K562 (cell line): ENCODE data around the gene TMEM135. TPM values are rescaled to one million over a fixed set of nuclear protein-coding genes. Genes with fewer than 3 reads are reported as not detected.

Experiments
- ATAC-seq: fragments of 200-7000 bp; cut with Tn5 transposase; 3 replicates; pipeline ENCODE4 v1.9.1; 2020; ENCODE audit warnings: moderate library complexity
- BruUV-seq: library from RNA; stranded (reverse); fragments of 400-500 nt; replicated peaks from 2 replicates; lab custom pipeline; 2021; lab: Mats Ljungman, UMichigan
- CTCF ChIA-PET: fragments of 300-600 bp; formaldehyde crosslinking; extraction: SDS; loops from one replicate; lab custom pipeline; 2021; ENCODE audit warnings: low intra/inter-chr PET ratio; lab: Yijun Ruan, JAX
- POLR2A ChIA-PET: fragments of 300-600, 350-650 bp; sonication (Branson Sonifier 250); formaldehyde crosslinking; extraction: SDS; loops from one replicate; lab custom pipeline; 2021; ENCODE audit warnings: antibody characterized with exemption, inconsistent platforms; lab: Yijun Ruan, JAX
- DNase-seq, 4 experiments: peaks; one replicate each; pipeline versions ENCODE4 v3.0.0 to v3.0.0-alpha.2; 2011 to 2018; ENCODE audit warnings: low spot score in 3 of 4, mixed read lengths in 3 of 4; ENCODE audit errors: extremely low read depth in 1 of 4
- FAIRE-seq: peaks from 2 replicates; lab custom pipeline; 2011; peaks lifted over from hg19 to GRCh38; lab: Jason Lieb, UNC
- H2AFZ ChIP-seq: 2 replicates; pipeline ENCODE4 v1.6.0; 2011; ENCODE audit warnings: low read depth, low read length, control low read depth, inconsistent platforms
- H3K27ac ChIP-seq: fragments of 200-600 bp; 3 replicates; pipeline ENCODE4 v1.8.0; 2011; ENCODE audit warnings: low read depth, mild to moderate bottlenecking, control low read depth, inconsistent platforms, low read length, moderate library complexity, mixed read lengths; ENCODE audit errors: extremely low read depth
- H3K27me3 ChIP-seq, 2 experiments: fragments of 300-600 bp in 1 of 2; 2 replicates in 1 of 2; 3 replicates in 1 of 2; pipeline versions ENCODE4 v1.6.0 to v1.8.0; 2011; ENCODE audit warnings: inconsistent platforms in 2 of 2, low read length in 2 of 2, mild to moderate bottlenecking in 1 of 2, mixed read lengths in 1 of 2, moderate library complexity in 1 of 2; ENCODE audit not compliant: control insufficient read depth in 2 of 2, insufficient read depth in 2 of 2
- H3K36me3 ChIP-seq: fragments of 300-600 bp; 3 replicates; pipeline ENCODE4 v1.8.0; 2011; ENCODE audit warnings: mild to moderate bottlenecking, low read length, inconsistent platforms; ENCODE audit not compliant: control insufficient read depth, insufficient read depth
- H3K4me1 ChIP-seq, 2 experiments: fragments of 200-600 bp in 1 of 2; replicated peaks in 1 of 2; 2 replicates in 1 of 2; 3 replicates in 1 of 2; pipeline versions ENCODE4 v1.5.1 to v1.8.0; 2011; ENCODE audit warnings: inconsistent platforms in 2 of 2, low read length in 2 of 2, mild to moderate bottlenecking in 1 of 2, mixed read lengths in 1 of 2, moderate library complexity in 1 of 2; ENCODE audit not compliant: control insufficient read depth in 2 of 2, insufficient read depth in 2 of 2
- H3K4me2 ChIP-seq: 2 replicates; pipeline ENCODE4 v1.6.1; 2011; ENCODE audit warnings: low read length, control low read depth, inconsistent platforms, mixed read lengths; ENCODE audit not compliant: insufficient read depth
- H3K4me3 ChIP-seq: fragments of 200-600 bp; sonication (generic), shearing (Covaris generic); 2 replicates; pipeline ENCODE4 v1.5.1; 2016; ENCODE audit warnings: control low read depth, inconsistent platforms
- H3K79me2 ChIP-seq: fragments of 200-600 bp; 3 replicates; pipeline ENCODE4 v1.8.0; 2011; ENCODE audit warnings: low read length, inconsistent platforms; ENCODE audit not compliant: control insufficient read depth, insufficient read depth
- H3K9ac ChIP-seq, 2 experiments: 2 replicates each; pipeline versions ENCODE4 v1.6.0 to v1.6.1; 2011; ENCODE audit warnings: low read depth in 2 of 2, low read length in 2 of 2, control low read depth in 1 of 2, inconsistent platforms in 1 of 2, mild to moderate bottlenecking in 1 of 2, mixed read lengths in 1 of 2; ENCODE audit not compliant: insufficient read depth in 1 of 2
- H3K9me1 ChIP-seq: one replicate; pipeline ENCODE4 v1.6.0; 2011; ENCODE audit warnings: inconsistent platforms, mild to moderate bottlenecking, low read length, moderate library complexity; ENCODE audit not compliant: control insufficient read depth, insufficient read depth
- H3K9me3 ChIP-seq: replicated peaks from 2 replicates; pipeline ENCODE4 v1.5.1; 2011; ENCODE audit warnings: low read depth, low read length, inconsistent platforms; ENCODE audit not compliant: control insufficient read depth, insufficient read depth
- H4K20me1 ChIP-seq: replicated peaks from 2 replicates; pipeline ENCODE4 v1.6.1; 2011; ENCODE audit warnings: low read length, inconsistent platforms, mixed read lengths; ENCODE audit not compliant: control insufficient read depth, insufficient read depth
- ARID3A ChIP-seq: IDR thresholded peaks from 2 replicates; pipeline ENCODE4 v1.6.1; 2012; ENCODE audit warnings: low read depth, low read length, improper control_type of control experiment, borderline replicate concordance
- CXXC5 ChIP-seq: fragments of 250-450 bp; sonication (Bioruptor Pico); IDR thresholded peaks from 2 replicates; pipeline ENCODE4 v1.8.0; 2022; ENCODE audit warnings: inconsistent platforms, mild to moderate bottlenecking, moderate library complexity
- ESRRB ChIP-seq: fragments of 250-450 bp; sonication (Bioruptor Pico); IDR thresholded peaks from 2 replicates; pipeline ENCODE4 v1.5.0; 2020; ENCODE audit warnings: mild to moderate bottlenecking, moderate library complexity, borderline replicate concordance
- ETV1 ChIP-seq: fragments of 450-650 bp; conservative IDR thresholded peaks from 2 replicates; pipeline ENCODE4 v1.6.1; 2016; ENCODE audit warnings: missing genetic modification characterization, control low read depth, low read depth, missing compliant biosample characterization
- FOSL1 ChIP-seq: fragments of 200-800 bp; sonication (Bioruptor generic); conservative IDR thresholded peaks from 2 replicates; pipeline ENCODE4 v1.6.1; 2016; ENCODE audit warnings: missing genetic modification characterization, missing compliant biosample characterization
- FOXJ3 ChIP-seq: sonication (generic); formaldehyde crosslinking; IDR thresholded peaks from 2 replicates; pipeline ENCODE4 v1.4.0; 2020; ENCODE audit warnings: mild to moderate bottlenecking, missing genetic modification reagents
- FOXK2 ChIP-seq, 2 experiments: fragments of 450-650 bp; IDR thresholded peaks in 1 of 2; conservative IDR thresholded peaks in 1 of 2; 2 replicates each; pipeline ENCODE4 v1.6.1; 2016; ENCODE audit warnings: low read depth in 2 of 2, mild to moderate bottlenecking in 1 of 2
- HIVEP1 ChIP-seq: fragments of 250-450 bp; sonication (Bioruptor Pico); IDR thresholded peaks from 2 replicates; pipeline ENCODE4 v1.4.0; 2020; ENCODE audit warnings: mild to moderate bottlenecking
- PRPF4 ChIP-seq: fragments of 200-400 bp; formaldehyde crosslinking; IDR thresholded peaks from one replicate; pipeline ENCODE4 v1.6.1; 2017; ENCODE audit warnings: low read length, low read depth, mild to moderate bottlenecking; ENCODE audit not compliant: insufficient read depth, poor library complexity, severe bottlenecking
- UBTF ChIP-seq, 2 experiments: IDR thresholded peaks; 2 replicates each; pipeline ENCODE4 v1.6.1; 2012; ENCODE audit warnings: improper control_type of control experiment in 2 of 2, low read depth in 2 of 2, low read length in 2 of 2, borderline replicate concordance in 1 of 2
- ZC3H4 ChIP-seq: sonication (generic); formaldehyde crosslinking; IDR thresholded peaks from 2 replicates; pipeline ENCODE4 v1.9.0; 2021; ENCODE audit warnings: missing genetic modification reagents, borderline replicate concordance
- ZNF717 ChIP-seq: fragments of 250-450 bp; sonication (Bioruptor Pico); IDR thresholded peaks from 2 replicates; pipeline ENCODE4 v1.5.0; 2021
- WGBS: fragments of 100-300 bp; shearing (Covaris generic); methylation state at CpG from one replicate; pipeline ENCODE4 v1.1.6; 2016; ENCODE audit warnings: low coverage, mixed read lengths; ENCODE audit not compliant: insufficient coverage; ENCODE audit errors: missing lambda C conversion rate; 5-methylcytosine and 5-hydroxymethylcytosine counted together
- in situ Hi-C: fragments of 300-500 bp; cut with MboI; formaldehyde crosslinking; loops from 4 replicates; pipeline ENCODE4 v1.15.0; 2018; ENCODE audit warnings: inconsistent platforms, mixed read lengths
- intact Hi-C: fragments of 100-400 bp; cut with micrococcal nuclease; formaldehyde crosslinking; loops from 2 replicates; pipeline ENCODE4 v1.14.2; 2022
- polyA plus RNA-seq, 8 experiments: library from polyadenylated mRNA; depleted of rRNA in 4 of 8; stranded (reverse) in 5 of 8; unstranded in 3 of 8; fragments of >200 nt; fragmentation: Nextera tagmentation in 2 of 8; fragmentation: Illumina TruSeq in 1 of 8; extraction: Ambion mirVana in 2 of 8; extraction: Trizol in 1 of 8; gene quantifications; 2 replicates each; pipeline versions ENCODE4 v1.2.1 to v1.2.3, GENCODE V29; 2011 to 2014; ENCODE audit warnings: inconsistent platforms in 1 of 8, missing spikeins in 1 of 8
- total RNA-seq, 7 experiments: library from RNA; depleted of rRNA in 6 of 7; stranded (reverse); fragments of >200 nt in 6 of 7; fragmentation: Illumina TruSeq in 2 of 7; extraction: Trizol in 2 of 7; gene quantifications; 2 replicates each; pipeline versions ENCODE4 v1.2.1 to v1.2.3, GENCODE V29; 2011 to 2021; ENCODE audit warnings: low replicate concordance in 1 of 7
- TF ChIP-seq, protein P1 (sequence below): fragments of 250-450 bp; sonication (Bioruptor Pico); IDR thresholded peaks from 2 replicates; pipeline ENCODE4 v1.8.0; 2021; ENCODE audit warnings: mild to moderate bottlenecking, moderate library complexity
- TF ChIP-seq, protein P2 (sequence below), 3 experiments: IDR thresholded peaks in 2 of 3; conservative IDR thresholded peaks in 1 of 3; 2 replicates each; pipeline ENCODE4 v1.5.1; 2011 to 2012; ENCODE audit warnings: low read length in 3 of 3, mild to moderate bottlenecking in 3 of 3, control low read depth in 2 of 3, improper control_type of control experiment in 1 of 3, inconsistent platforms in 1 of 3, low read depth in 1 of 3, mixed read lengths in 1 of 3, moderate library complexity in 1 of 3; ENCODE audit not compliant: insufficient read depth in 2 of 3

The TMEM135 gene
- total and polyA plus RNA-seq, 9 of the 15 experiments (the other 6 are each of a cell fraction or from before 2014, with no cell fraction given): 17.3 to 53.6 (median 24.9) TPM

GRCh38 chr11:87012089-87012488 is 25.6 kb upstream of the TMEM135 start (continued):
- TF ChIP-seq ARID3A: no peak
- no peak for TF ChIP-seq FOXJ3 (CRISPR knock-in tag)
- TF ChIP-seq HIVEP1 (CRISPR knock-in tag): no peak
- TF ChIP-seq, protein P1, sequence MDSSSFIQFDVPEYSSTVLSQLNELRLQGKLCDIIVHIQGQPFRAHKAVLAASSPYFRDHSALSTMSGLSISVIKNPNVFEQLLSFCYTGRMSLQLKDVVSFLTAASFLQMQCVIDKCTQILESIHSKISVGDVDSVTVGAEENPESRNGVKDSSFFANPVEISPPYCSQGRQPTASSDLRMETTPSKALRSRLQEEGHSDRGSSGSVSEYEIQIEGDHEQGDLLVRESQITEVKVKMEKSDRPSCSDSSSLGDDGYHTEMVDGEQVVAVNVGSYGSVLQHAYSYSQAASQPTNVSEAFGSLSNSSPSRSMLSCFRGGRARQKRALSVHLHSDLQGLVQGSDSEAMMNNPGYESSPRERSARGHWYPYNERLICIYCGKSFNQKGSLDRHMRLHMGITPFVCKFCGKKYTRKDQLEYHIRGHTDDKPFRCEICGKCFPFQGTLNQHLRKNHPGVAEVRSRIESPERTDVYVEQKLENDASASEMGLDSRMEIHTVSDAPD (CRISPR knock-in tag): no peak
- no peak for TF ChIP-seq ETV1 (tag)
- TF ChIP-seq ZNF717 (CRISPR knock-in tag): no peak

- in situ Hi-C loops (no loop called here), intact Hi-C loops (no loop called here)
- Histone ChIP-seq H3K4me2 (no peak overlapping the region), H3K9me1 (no peaks in the 10 kb centered on the region), H3K36me3 (no peaks in the 10 kb centered on the region), H4K20me1 (no peaks in the 10 kb centered on the region), H3K9me3 (no peaks in the 10 kb centered on the region), H3K4me1 (no peaks in the 10 kb centered on the region), H3K79me2 (no peaks in the 10 kb centered on the region), H3K27ac (no peak overlapping the region), H2AFZ (peak overlapping the region; percentile 59), H3K9ac (no peak overlapping the region), H3K4me3 (no peak overlapping the region), H3K27me3 (no peaks in the 10 kb centered on the region)
- ATAC-seq: peak; percentile 54
- WGBS: 11% methylated on average over 1 of the region's 1 CpG
- FAIRE-seq: no peak
- BruUV-seq: no TSS peak
- POLR2A ChIA-PET: interaction anchor here (1.0 to 1.4 kb wide), 2 partner anchors 18 to 25 kb away, joined by 3 to 5 read pairs; partner anchors contain the start of gene TMEM135
- CTCF ChIA-PET: no interaction called here
- DNase-seq: no peak
- TF ChIP-seq FOXK2 (conservative IDR thresholded peaks at IDR 0.05 in 1 of 2, IDR thresholded peaks at IDR 0.05 in 1 of 2; ENCODE audit: low read depth in 2 of 2) (no peak), ZC3H4 (CRISPR knock-in tag) (no peak), PRPF4 (no peak), ESRRB (no peak), CXXC5 (CRISPR knock-in tag) (no peak), FOSL1 (tag) (no peak), UBTF (IDR thresholded peaks at IDR 0.05; ENCODE audit: borderline replicate concordance in 1 of 2, low read depth in 2 of 2, low read length in 2 of 2) (no peak)
- TF ChIP-seq, protein P2, sequence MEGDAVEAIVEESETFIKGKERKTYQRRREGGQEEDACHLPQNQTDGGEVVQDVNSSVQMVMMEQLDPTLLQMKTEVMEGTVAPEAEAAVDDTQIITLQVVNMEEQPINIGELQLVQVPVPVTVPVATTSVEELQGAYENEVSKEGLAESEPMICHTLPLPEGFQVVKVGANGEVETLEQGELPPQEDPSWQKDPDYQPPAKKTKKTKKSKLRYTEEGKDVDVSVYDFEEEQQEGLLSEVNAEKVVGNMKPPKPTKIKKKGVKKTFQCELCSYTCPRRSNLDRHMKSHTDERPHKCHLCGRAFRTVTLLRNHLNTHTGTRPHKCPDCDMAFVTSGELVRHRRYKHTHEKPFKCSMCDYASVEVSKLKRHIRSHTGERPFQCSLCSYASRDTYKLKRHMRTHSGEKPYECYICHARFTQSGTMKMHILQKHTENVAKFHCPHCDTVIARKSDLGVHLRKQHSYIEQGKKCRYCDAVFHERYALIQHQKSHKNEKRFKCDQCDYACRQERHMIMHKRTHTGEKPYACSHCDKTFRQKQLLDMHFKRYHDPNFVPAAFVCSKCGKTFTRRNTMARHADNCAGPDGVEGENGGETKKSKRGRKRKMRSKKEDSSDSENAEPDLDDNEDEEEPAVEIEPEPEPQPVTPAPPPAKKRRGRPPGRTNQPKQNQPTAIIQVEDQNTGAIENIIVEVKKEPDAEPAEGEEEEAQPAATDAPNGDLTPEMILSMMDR (IDR thresholded peaks at IDR 0.05 in 2 of 3, conservative IDR thresholded peaks at IDR 0.05 in 1 of 3; ENCODE audit: insufficient read depth in 2 of 3, low read depth in 1 of 3, low read length in 3 of 3): no peak
Observed at GRCh38 chr11:87012673-87013072, 25.1 kb upstream of the TMEM135 start.
